Neural progenitor cell (in vitro differentiated cells): Measurements from ENCODE around the gene SLC10A1. TPM values are rescaled to one million over a fixed set of nuclear protein-coding genes. Genes with fewer than 3 reads are reported as not detected.

Source experiments
- DNase-seq: peaks from one replicate; pipeline ENCODE4 v3.0.0-alpha.2; 2016; ENCODE audit warnings: low spot score
- H2AFZ ChIP-seq: fragments of 200-600 bp; sonication (generic); replicated peaks from 2 replicates; pipeline ENCODE4 v1.6.1; 2016; ENCODE audit warnings: antibody characterized with exemption
- H3F3A ChIP-seq: fragments of 200-600 bp; sonication (generic); 2 replicates; pipeline ENCODE4 v1.6.1; 2016; ENCODE audit warnings: antibody characterized with exemption, low read depth
- H3K27ac ChIP-seq: fragments of 200-600 bp; sonication (generic); 2 replicates; pipeline ENCODE4 v1.5.1; 2016; ENCODE audit warnings: mild to moderate bottlenecking
- H3K27me3 ChIP-seq: fragments of 200-600 bp; sonication (generic); 2 replicates; pipeline ENCODE4 v1.6.1; 2016; ENCODE audit warnings: mild to moderate bottlenecking, moderate library complexity
- H3K36me3 ChIP-seq: fragments of 200-600 bp; sonication (generic); 2 replicates; pipeline ENCODE4 v1.5.1; 2016
- H3K4me1 ChIP-seq: fragments of 200-600 bp; sonication (generic); 2 replicates; pipeline ENCODE4 v1.6.1; 2016; ENCODE audit warnings: mixed run types
- H3K4me2 ChIP-seq: fragments of 200-600 bp; sonication (generic); 2 replicates; pipeline ENCODE4 v1.6.1; 2016
- H3K4me3 ChIP-seq: fragments of 200-600 bp; sonication (generic); 2 replicates; pipeline ENCODE4 v1.5.1; 2016
- H3K79me2 ChIP-seq: fragments of 200-600 bp; sonication (generic); 2 replicates; pipeline ENCODE4 v1.6.1; 2016; ENCODE audit warnings: low read depth
- H3K9ac ChIP-seq: fragments of 200-600 bp; sonication (generic); 2 replicates; pipeline ENCODE4 v1.6.1; 2016
- H3K9me3 ChIP-seq: fragments of 200-600 bp; sonication (generic); 2 replicates; pipeline ENCODE4 v1.5.1; 2016; ENCODE audit warnings: low read depth
- H4K20me1 ChIP-seq: fragments of 200-600 bp; sonication (generic); 2 replicates; pipeline ENCODE4 v1.6.1; 2016; ENCODE audit warnings: low read depth
- H3K27ac Mint-ChIP-seq: 3 replicates; pipeline ENCODE4 v1.8.0; 2021; ENCODE audit warnings: mixed read lengths
- H3K27me3 Mint-ChIP-seq: 2 replicates; pipeline ENCODE4 v1.8.0; 2022; ENCODE audit warnings: low read depth, mild to moderate bottlenecking, inconsistent platforms, moderate library complexity, mixed read lengths; ENCODE audit not compliant: insufficient read depth
- H3K36me3 Mint-ChIP-seq: 3 replicates; pipeline ENCODE4 v1.8.0; 2021; ENCODE audit warnings: mixed read lengths
- H3K4me1 Mint-ChIP-seq: 3 replicates; pipeline ENCODE4 v1.8.0; 2021; ENCODE audit warnings: mixed read lengths
- H3K4me3 Mint-ChIP-seq: 3 replicates; pipeline ENCODE4 v1.8.0; 2021; ENCODE audit warnings: mild to moderate bottlenecking, moderate library complexity, mixed read lengths
- H3K9me3 Mint-ChIP-seq: 3 replicates; pipeline ENCODE4 v1.8.0; 2020; ENCODE audit warnings: mixed read lengths
- CTCF ChIP-seq: fragments of 200-600 bp; sonication (generic); IDR thresholded peaks from 2 replicates; pipeline ENCODE4 v1.5.1; 2017; ENCODE audit warnings: antibody characterized with exemption, mild to moderate bottlenecking
- EZH2 ChIP-seq: fragments of 200-600 bp; sonication (generic); IDR thresholded peaks from 2 replicates; pipeline ENCODE4 v1.6.1; 2017; ENCODE audit warnings: antibody characterized with exemption, mild to moderate bottlenecking, moderate library complexity
- EZH2phosphoT487 ChIP-seq: fragments of 200-600 bp; sonication (generic); IDR thresholded peaks from 2 replicates; pipeline ENCODE4 v1.6.1; 2017; ENCODE audit warnings: antibody characterized with exemption
- total RNA-seq: library from RNA; depleted of rRNA; stranded (reverse); fragments of >200 nt; gene quantifications from 2 replicates; pipeline ENCODE4 v1.2.3, GENCODE V29; 2015; ENCODE audit warnings: low replicate concordance

Gene SLC10A1
- total RNA-seq, 1 donor from 2014 or later: not detected

GRCh38 chr14:69828354-69828753 lies 31.3 kb upstream of the SLC10A1 start:
- no peak overlapping the region for H2AFZ ChIP-seq
- H3K36me3 ChIP-seq: no peaks in the 10 kb centered on the region
- Mint-ChIP-seq H3K36me3 (peaks cover 3% of the 10 kb centered on the region), H3K27me3 (peaks cover 13% of the 10 kb centered on the region), H3K27ac (no peak overlapping the region), H3K9me3 (peaks cover 15% of the 10 kb centered on the region), H3K4me3 (no peak overlapping the region), H3K4me1 (no peaks in the 10 kb centered on the region)
- H3F3A ChIP-seq: no peaks in the 10 kb centered on the region
- TF ChIP-seq EZH2phosphoT487: no peak
- no peak for TF ChIP-seq CTCF
- TF ChIP-seq EZH2: no peak
- H3K79me2 ChIP-seq: no peaks in the 10 kb centered on the region
- no peak overlapping the region for H3K27ac ChIP-seq
- no peak overlapping the region for H3K4me2 ChIP-seq
- H4K20me1 ChIP-seq: no peaks in the 10 kb centered on the region
- H3K4me1 ChIP-seq: peaks cover 7% of the 10 kb centered on the region
- H3K4me3 ChIP-seq: no peak overlapping the region
- no peak overlapping the region for H3K9ac ChIP-seq
- peaks cover 3% of the 10 kb centered on the region for H3K9me3 ChIP-seq
- DNase-seq: no peak
- no peaks in the 10 kb centered on the region for H3K27me3 ChIP-seq

- Mint-ChIP-seq H3K27me3 (peaks cover 13% of the 10 kb centered on the region), H3K27ac (no peak overlapping the region), H3K9me3 (peaks cover 15% of the 10 kb centered on the region), H3K36me3 (peaks cover 3% of the 10 kb centered on the region), H3K4me3 (no peak overlapping the region), H3K4me1 (no peaks in the 10 kb centered on the region)
- no peak overlapping the region for H2AFZ ChIP-seq
- no peaks in the 10 kb centered on the region for H3K36me3 ChIP-seq
- no peak overlapping the region for H3K4me3 ChIP-seq
- H3K27me3 ChIP-seq: no peaks in the 10 kb centered on the region
- TF ChIP-seq EZH2 (no peak), CTCF (no peak), EZH2phosphoT487 (no peak)
- H3K27ac ChIP-seq: no peak overlapping the region
- peaks cover 7% of the 10 kb centered on the region for H3K4me1 ChIP-seq
- H3F3A ChIP-seq: no peaks in the 10 kb centered on the region
- H3K9ac ChIP-seq: no peak overlapping the region
- no peaks in the 10 kb centered on the region for H3K79me2 ChIP-seq
- DNase-seq: no peak
- no peaks in the 10 kb centered on the region for H4K20me1 ChIP-seq
- H3K9me3 ChIP-seq: peaks cover 3% of the 10 kb centered on the region
- H3K4me2 ChIP-seq: no peak overlapping the region
Measured at GRCh38 chr14:69827560-69827959, 30.5 kb upstream of the SLC10A1 start.

- H3K79me2 ChIP-seq: no peaks in the 10 kb centered on the region
- H3K36me3 Mint-ChIP-seq: no peaks in the 10 kb centered on the region
- TF ChIP-seq EZH2phosphoT487 (no peak), EZH2 (no peak), CTCF (no peak)
- no peak overlapping the region for H3K27ac ChIP-seq
- no peaks in the 10 kb centered on the region for H4K20me1 ChIP-seq
- H3K4me3 Mint-ChIP-seq: no peak overlapping the region
- H3K4me2 ChIP-seq: no peak overlapping the region
- peaks cover 8% of the 10 kb centered on the region for H3K27me3 Mint-ChIP-seq
- H3F3A ChIP-seq: peaks cover 9% of the 10 kb centered on the region
- no peaks in the 10 kb centered on the region for H3K27me3 ChIP-seq
- no peak overlapping the region for H3K9ac ChIP-seq
- no peak overlapping the region for H3K4me3 ChIP-seq
- H3K27ac Mint-ChIP-seq: no peak overlapping the region
- DNase-seq: no peak
- H3K4me1 Mint-ChIP-seq: peaks cover 15% of the 10 kb centered on the region
- H3K4me1 ChIP-seq: peaks cover 19% of the 10 kb centered on the region
- H2AFZ ChIP-seq: no peak overlapping the region
- H3K36me3 ChIP-seq: no peaks in the 10 kb centered on the region
- H3K9me3 ChIP-seq: no peaks in the 10 kb centered on the region
- peaks cover 12% of the 10 kb centered on the region for H3K9me3 Mint-ChIP-seq
Measured at GRCh38 chr14:69822456-69822855, 25.4 kb upstream of the SLC10A1 start.
